ENCODE data around the gene SRSF6.
"Not testable (repeated sequence)": the region's sequence is repeated elsewhere in the genome, so short reads cannot be mapped to it uniquely, and the experiment has no call there.

Gene SRSF6

DNA sequence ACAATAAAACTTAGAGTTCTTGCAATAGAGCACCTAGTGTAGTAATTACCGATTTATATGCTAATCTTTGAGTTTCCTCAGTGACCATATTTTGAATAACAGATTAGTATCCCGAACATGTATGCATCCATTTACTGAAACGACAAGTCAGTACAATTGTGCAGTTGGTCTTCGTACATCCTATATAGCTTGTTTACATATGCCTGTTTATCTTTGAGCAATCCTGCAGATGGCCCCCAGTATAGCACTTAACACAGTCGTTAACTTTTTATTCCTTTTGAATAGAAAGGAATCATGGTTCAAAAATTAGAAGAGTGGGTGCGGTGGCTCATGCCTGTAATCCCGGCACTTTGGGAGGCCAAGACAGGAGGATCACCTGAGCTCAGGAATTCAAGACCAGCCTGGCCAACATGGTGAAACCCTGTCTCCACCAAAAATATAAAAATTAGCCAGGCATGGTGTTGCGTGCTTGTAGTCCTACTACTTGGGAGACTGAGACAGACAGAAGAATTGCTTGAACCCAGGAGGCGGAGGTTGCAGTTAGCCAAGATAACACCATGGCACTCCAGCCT lies 6.6 kb downstream of the SRSF6 start:
- in situ Hi-C loops (cut with MboI; ENCODE audit: low pct_unique_long_range_greater_than_20kb, low sequenced_read_pairs), result loop anchor here (25.0 kb wide), 1 partner anchor 223 kb away; no protein-coding TSS in a partner anchor
- DNase-seq, result no peak

DNA sequence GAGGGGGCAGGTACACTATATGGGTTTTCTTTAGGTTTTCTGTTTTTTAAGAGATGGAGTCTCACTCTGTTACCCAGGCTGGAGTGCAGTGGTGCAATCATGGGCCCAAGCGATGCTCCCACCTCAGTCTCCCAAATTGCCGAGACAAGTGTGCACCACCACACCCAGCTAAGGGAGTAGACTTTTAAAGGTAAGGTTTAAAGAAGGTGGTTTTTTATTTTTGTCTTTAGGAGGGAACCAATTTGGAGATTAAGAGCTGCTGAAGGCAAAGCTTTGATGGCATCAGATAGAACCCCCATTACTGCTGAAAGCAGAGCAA lies 7.9 kb downstream of the SRSF6 start:
- in situ Hi-C loops (cut with MboI; ENCODE audit: low pct_unique_long_range_greater_than_20kb, low sequenced_read_pairs), result loop anchor here (25.0 kb wide), 1 partner anchor 222 kb away; no protein-coding TSS in a partner anchor
- DNase-seq, result no peak

GRCh38 chr20:43467589-43467988 lies 9.9 kb downstream of the SRSF6 start:
- in situ Hi-C loops (cut with MboI; ENCODE audit: low pct_unique_long_range_greater_than_20kb, low sequenced_read_pairs), result loop anchor here (25.0 kb wide), 1 partner anchor 220 kb away; no protein-coding TSS in a partner anchor
- no peak for DNase-seq

GRCh38 chr20:43472671-43473380 lies 15.1 kb downstream of the SRSF6 start:
- in situ Hi-C loops (cut with MboI; ENCODE audit: low pct_unique_long_range_greater_than_20kb, low sequenced_read_pairs), result loop anchor here (25.0 kb wide), 1 partner anchor 214 kb away; no protein-coding TSS in a partner anchor
- no peak for DNase-seq

- in situ Hi-C loops (cut with MboI; ENCODE audit: low pct_unique_long_range_greater_than_20kb, low sequenced_read_pairs), result loop anchor here (25.0 kb wide), 1 partner anchor 214 kb away; no protein-coding TSS in a partner anchor
- DNase-seq, result no peak
These were observed 15.6 kb downstream of the SRSF6 start for GRCh38 chr20:43473381-43473704.

- DNase-seq, result no peak
- in situ Hi-C loops (cut with MboI; ENCODE audit: low pct_unique_long_range_greater_than_20kb, low sequenced_read_pairs), result no loop called here
These were observed 19.5 kb downstream of the SRSF6 start for GRCh38 chr20:43477193-43477592.

DNA sequence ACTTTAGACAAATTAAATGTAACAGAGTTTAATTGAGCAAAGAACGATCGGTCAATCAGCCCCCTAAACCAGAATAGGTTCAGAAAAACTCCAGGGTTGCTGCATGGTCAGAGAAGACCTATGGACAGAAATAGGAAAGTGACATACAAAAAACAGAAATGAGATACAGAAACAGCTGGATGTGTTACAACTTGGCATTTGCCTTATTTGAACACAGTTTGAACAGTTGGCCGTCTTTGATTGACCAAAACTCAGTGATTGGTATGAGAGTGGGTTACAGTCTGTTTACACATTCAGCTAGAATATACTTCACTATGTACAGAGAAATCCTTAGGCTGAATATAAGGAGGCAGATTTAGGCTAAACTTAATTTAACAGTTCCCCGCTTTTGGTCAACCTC lies 19.9 kb downstream of the SRSF6 start:
- DNase-seq, result no peak
- in situ Hi-C loops (cut with MboI; ENCODE audit: low pct_unique_long_range_greater_than_20kb, low sequenced_read_pairs), result no loop called here

DNA sequence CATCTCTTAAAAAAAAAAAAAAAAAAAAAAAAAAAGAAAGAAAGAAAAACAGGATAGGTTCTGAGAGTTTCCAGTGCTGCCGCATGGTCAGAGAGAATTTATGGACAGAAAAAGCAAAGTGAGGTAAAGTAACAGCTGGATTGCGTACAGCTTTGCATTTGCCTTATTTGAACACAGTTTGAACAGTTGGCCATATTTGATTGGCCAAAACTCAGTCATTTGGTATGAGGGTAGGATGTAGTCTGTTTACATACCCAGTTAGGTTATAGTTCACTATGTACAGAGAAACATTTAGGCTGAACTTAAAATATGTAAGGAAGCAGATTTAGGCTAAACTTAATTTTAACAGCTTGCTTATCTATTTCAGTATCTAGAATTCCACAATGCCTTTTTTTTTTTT lies 32.3 kb downstream of the SRSF6 start:
- in situ Hi-C loops (cut with MboI; ENCODE audit: low pct_unique_long_range_greater_than_20kb, low sequenced_read_pairs), result no loop called here
- no peak for DNase-seq

DNA sequence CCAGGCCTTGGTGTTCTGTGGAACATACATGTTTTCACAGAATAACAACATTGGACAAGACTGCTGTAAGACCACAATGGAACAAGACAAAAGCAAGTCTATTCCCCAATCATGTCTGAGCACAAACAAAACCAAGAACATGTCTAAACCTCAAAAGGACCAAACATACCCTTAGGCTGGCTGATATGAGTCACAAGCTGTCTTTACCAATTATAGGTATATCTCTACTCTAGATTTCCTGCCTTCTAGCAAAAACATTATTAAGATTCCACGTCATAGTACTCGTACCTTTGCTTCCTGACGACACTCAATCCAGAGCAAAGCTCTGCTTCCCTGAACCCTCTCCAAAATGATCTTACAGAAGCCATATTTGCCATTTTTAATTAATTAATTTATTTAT lies 34.4 kb downstream of the SRSF6 start:
- in situ Hi-C loops (cut with MboI; ENCODE audit: low pct_unique_long_range_greater_than_20kb, low sequenced_read_pairs), result no loop called here
- DNase-seq, result no peak

- no peak for DNase-seq
- in situ Hi-C loops (cut with MboI; ENCODE audit: low pct_unique_long_range_greater_than_20kb, low sequenced_read_pairs), result no loop called here
These were observed 37.7 kb downstream of the SRSF6 start for GRCh38 chr20:43495388-43495787.

GRCh38 chr20:43502021-43502420 lies 44.3 kb downstream of the SRSF6 start:
- in situ Hi-C loops (cut with MboI; ENCODE audit: low pct_unique_long_range_greater_than_20kb, low sequenced_read_pairs); DNase-seq: not testable (repeated sequence)

DNA sequence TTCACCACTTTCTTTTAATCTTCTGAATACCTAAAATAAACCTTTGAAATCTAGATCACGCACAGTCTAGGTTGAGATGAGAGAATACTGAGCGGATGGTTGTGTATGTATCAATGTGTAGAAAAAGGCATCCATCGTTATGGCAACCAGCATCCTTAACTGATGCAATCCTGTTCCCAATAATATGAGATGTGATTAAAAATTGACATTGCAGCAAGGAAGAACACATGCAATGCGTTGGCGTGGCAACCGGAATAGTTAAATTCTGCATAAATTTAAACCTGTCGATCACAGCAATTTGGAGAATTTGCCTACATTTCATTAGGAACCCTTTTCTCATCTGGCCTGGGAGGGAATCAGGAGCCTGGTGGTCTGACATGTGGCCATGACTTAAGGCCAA lies 48.5 kb downstream of the SRSF6 start:
- DNase-seq, result no peak
- in situ Hi-C loops (cut with MboI; ENCODE audit: low pct_unique_long_range_greater_than_20kb, low sequenced_read_pairs), result no loop called here

DNA sequence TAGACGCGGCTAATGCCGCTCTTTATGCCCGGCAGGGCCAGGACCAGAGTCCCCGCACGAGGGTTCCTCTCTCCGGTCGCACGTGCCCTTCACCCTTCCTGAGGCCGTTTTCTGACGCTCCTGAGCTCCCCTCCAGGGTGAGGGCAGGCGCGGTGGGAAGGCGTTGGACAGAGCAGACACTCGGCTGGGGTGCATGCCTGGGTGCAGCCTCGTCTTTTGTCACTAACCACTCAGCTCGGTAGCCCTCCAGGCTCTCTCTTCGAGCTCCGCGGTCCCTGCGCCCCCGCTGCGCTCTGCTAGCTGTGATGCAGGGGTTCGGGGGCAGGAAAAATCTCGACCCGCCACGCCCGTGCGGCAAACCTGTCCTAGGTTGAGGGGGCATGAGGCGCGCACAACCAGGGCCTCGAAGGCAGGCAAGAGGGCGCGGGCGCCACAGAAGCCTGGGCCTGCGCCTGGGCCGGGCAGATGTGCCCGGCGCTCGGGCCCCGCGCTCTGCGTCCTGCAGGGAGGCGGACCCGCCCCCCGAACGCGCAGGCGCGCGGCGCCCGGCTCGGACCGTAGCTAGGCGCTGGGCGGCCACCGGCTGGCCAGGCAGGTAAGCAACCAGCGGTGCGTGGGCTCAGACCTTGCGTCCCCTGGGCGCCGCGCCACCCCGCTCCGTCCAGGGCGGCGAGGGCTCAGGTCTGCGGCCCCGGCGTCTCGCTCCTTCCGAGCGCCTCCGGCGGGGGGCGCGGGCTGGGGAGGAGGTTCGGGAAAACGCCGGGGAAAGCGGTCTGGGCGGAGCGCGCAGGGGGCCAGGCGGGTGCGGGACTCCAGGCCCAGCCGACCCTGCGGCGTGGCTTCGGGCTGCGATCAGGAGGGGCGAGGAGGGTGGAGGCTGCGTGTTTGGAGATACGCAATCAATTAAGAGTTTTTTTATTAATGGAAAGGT lies 49.7 kb downstream of the SRSF6 start, which contains the start of gene L3MBTL1:
Gene L3MBTL1, plus strand, starts transcription at position 548 of the 931 bp plus-strand sequence. CDS start 5,807 bp downstream, outside the sequence.
- in situ Hi-C loops (cut with MboI; ENCODE audit: low pct_unique_long_range_greater_than_20kb, low sequenced_read_pairs), result no loop called here

DNA sequence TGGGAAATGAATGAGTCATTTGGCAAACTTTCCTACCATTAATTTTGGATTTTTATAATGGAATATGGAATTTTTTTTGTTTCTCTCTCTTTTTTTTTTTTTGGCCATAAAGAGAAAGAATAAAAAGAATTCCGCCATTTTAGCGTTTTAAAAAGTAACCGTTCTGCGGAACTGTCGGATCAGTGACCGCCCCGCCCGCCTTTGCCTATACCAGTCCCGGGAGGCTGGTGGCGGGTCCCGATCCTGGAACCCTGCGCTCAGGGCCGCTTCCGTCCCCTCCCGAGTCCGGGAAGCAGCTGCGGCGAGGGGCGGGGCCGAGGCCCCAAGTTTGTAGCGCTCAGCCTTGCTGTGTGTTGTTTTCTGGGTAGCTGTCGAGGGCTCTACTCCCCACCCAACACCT lies 50.4 kb downstream of the SRSF6 start:
- in situ Hi-C loops (cut with MboI; ENCODE audit: low pct_unique_long_range_greater_than_20kb, low sequenced_read_pairs), result no loop called here
- DNase-seq, result no peak

More for the DNA sequence above, 49.7 kb downstream of the SRSF6 start, which contains the start of gene L3MBTL1:
- no peak for DNase-seq

DNA sequence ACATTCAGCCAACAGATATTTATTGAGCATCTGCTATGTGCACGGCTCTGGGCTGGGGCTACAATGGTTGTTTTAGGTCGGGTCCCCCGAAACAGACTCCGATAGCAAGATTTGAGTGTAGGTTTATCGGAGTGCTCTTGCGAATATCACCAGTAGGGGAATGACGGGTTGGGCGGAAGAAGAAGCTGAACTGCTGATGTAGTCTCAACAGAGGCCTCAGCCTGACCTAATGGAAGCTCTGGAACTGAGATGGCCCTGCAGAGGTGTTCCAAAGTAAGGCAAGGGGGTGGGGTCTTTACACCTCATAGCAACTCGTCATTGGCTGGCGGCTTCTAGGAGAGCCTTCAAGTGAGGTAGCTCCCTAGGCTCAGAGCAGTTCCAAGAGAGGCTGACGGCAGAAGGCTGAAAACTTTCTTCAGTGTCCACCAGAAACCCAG lies 50.9 kb downstream of the SRSF6 start:
- DNase-seq, result no peak

GRCh38 chr20:43511879-43512278 lies 54.2 kb downstream of the SRSF6 start:
- in situ Hi-C loops (cut with MboI; ENCODE audit: low pct_unique_long_range_greater_than_20kb, low sequenced_read_pairs), result no loop called here
- no peak for DNase-seq

More for the DNA sequence above, 50.9 kb downstream of the SRSF6 start:
- in situ Hi-C loops (cut with MboI; ENCODE audit: low pct_unique_long_range_greater_than_20kb, low sequenced_read_pairs), result no loop called here

- in situ Hi-C loops (cut with MboI; ENCODE audit: low pct_unique_long_range_greater_than_20kb, low sequenced_read_pairs), result no loop called here
- no peak for DNase-seq
These were observed 55.8 kb downstream of the SRSF6 start for GRCh38 chr20:43513372-43513930.
